Neural cell (in vitro differentiated cells): ENCODE results near the gene VSIG2. TPM values are rescaled to one million over a fixed set of nuclear protein-coding genes. Genes with fewer than 3 reads are reported as not detected.

Source experiments
- H2AFZ ChIP-seq: fragments of 200-600, 300-800 bp; sonication (generic), shearing (Covaris generic); 2 replicates; pipeline ENCODE4 v1.6.0; 2014; ENCODE audit warnings: low read depth, mild to moderate bottlenecking, antibody characterized with exemption, low read length, moderate library complexity
- H3F3A ChIP-seq: fragments of 200-600 bp; shearing (Covaris generic); 2 replicates; pipeline ENCODE4 v1.6.1; 2016; ENCODE audit warnings: mild to moderate bottlenecking, moderate library complexity, mixed read lengths, antibody characterized with exemption, low read length; ENCODE audit not compliant: insufficient read depth, poor library complexity, severe bottlenecking
- H3K27ac ChIP-seq: fragments of 200-600, 300-800 bp; sonication (generic), shearing (Covaris generic); 2 replicates; pipeline ENCODE4 v1.5.1; 2014; ENCODE audit warnings: mild to moderate bottlenecking, low read length, moderate library complexity
- H3K27me3 ChIP-seq: fragments of 300-800, 200-600 bp; sonication (generic), shearing (Covaris generic); 2 replicates; pipeline ENCODE4 v1.6.0; 2014; ENCODE audit warnings: mild to moderate bottlenecking, low read depth, low read length, moderate library complexity; ENCODE audit not compliant: insufficient read depth
- H3K36me3 ChIP-seq: fragments of 300-800, 200-600 bp; sonication (generic), shearing (Covaris generic); 2 replicates; pipeline ENCODE4 v1.5.1; 2014; ENCODE audit warnings: mild to moderate bottlenecking, antibody characterized with exemption, low read length, moderate library complexity; ENCODE audit not compliant: insufficient read depth
- H3K4me2 ChIP-seq: fragments of 300-800, 200-600 bp; sonication (generic), shearing (Covaris generic); 2 replicates; pipeline ENCODE4 v1.6.0; 2014; ENCODE audit warnings: mild to moderate bottlenecking, low read length
- H3K4me3 ChIP-seq: fragments of 300-800, 200-600 bp; sonication (generic), shearing (Covaris generic); 2 replicates; pipeline ENCODE4 v1.5.1; 2014; ENCODE audit warnings: mild to moderate bottlenecking, low read length, moderate library complexity
- H3K79me2 ChIP-seq: fragments of 200-600 bp; shearing (Covaris generic); replicated peaks from 2 replicates; pipeline ENCODE4 v1.6.0; 2014; ENCODE audit warnings: mild to moderate bottlenecking, low read length, moderate library complexity; ENCODE audit not compliant: insufficient read depth
- H3K9ac ChIP-seq: fragments of 300-800, 200-600 bp; sonication (generic), shearing (Covaris generic); 2 replicates; pipeline ENCODE4 v1.6.1; 2016; ENCODE audit warnings: mild to moderate bottlenecking, low read length, mixed read lengths
- H3K9me2 ChIP-seq: fragments of 200-600 bp; shearing (Covaris generic); 2 replicates; pipeline ENCODE4 v1.6.1; 2016; ENCODE audit warnings: mild to moderate bottlenecking, low read length, mixed read lengths; ENCODE audit not compliant: insufficient read depth
- H3K9me3 ChIP-seq: fragments of 200-600, 300-800 bp; sonication (generic), shearing (Covaris generic); 2 replicates; pipeline ENCODE4 v1.6.1; 2016; ENCODE audit warnings: mild to moderate bottlenecking, mixed run types, low read length, moderate library complexity, mixed read lengths
- H4K20me1 ChIP-seq: fragments of 200-600 bp; shearing (Covaris generic); 2 replicates; pipeline ENCODE4 v1.6.1; 2016; ENCODE audit warnings: mild to moderate bottlenecking, mixed run types; ENCODE audit not compliant: insufficient read depth
- EP300 ChIP-seq: fragments of 450-650 bp; conservative IDR thresholded peaks from 2 replicates; pipeline ENCODE4 v1.6.1; 2014; ENCODE audit warnings: antibody characterized with exemption, mild to moderate bottlenecking, moderate library complexity; ENCODE audit not compliant: poor library complexity, severe bottlenecking
- EZH2 ChIP-seq: fragments of 200-600, 300-800 bp; shearing (Covaris generic), sonication (generic); IDR thresholded peaks from 2 replicates; pipeline ENCODE4 v1.6.1; 2014; ENCODE audit warnings: antibody characterized with exemption, low read length, borderline replicate concordance, mild to moderate bottlenecking; ENCODE audit not compliant: insufficient read depth, poor library complexity, severe bottlenecking
- MXI1 ChIP-seq: fragments of 450-650 bp; conservative IDR thresholded peaks from 2 replicates; pipeline ENCODE4 v1.6.1; 2014; ENCODE audit warnings: antibody characterized with exemption, mild to moderate bottlenecking; ENCODE audit not compliant: poor library complexity, severe bottlenecking
- POLR2AphosphoS5 ChIP-seq: IDR thresholded peaks from 2 replicates; pipeline ENCODE4 v1.6.1; 2012
- RAD21 ChIP-seq: fragments of 450-650 bp; conservative IDR thresholded peaks from 2 replicates; pipeline ENCODE4 v1.6.1; 2014; ENCODE audit warnings: antibody characterized with exemption, mild to moderate bottlenecking, moderate library complexity
- SMC3 ChIP-seq: fragments of 450-650 bp; conservative IDR thresholded peaks from 2 replicates; pipeline ENCODE4 v1.6.1; 2014; ENCODE audit warnings: antibody characterized with exemption, mild to moderate bottlenecking, moderate library complexity; ENCODE audit not compliant: poor library complexity
- TAF1 ChIP-seq: IDR thresholded peaks from 2 replicates; pipeline ENCODE4 v1.6.1; 2012; ENCODE audit warnings: low read depth
- polyA plus RNA-seq: library from polyadenylated mRNA; depleted of rRNA; stranded (reverse); fragments of >200 nt; gene quantifications from 2 replicates; pipeline ENCODE4 v1.2.3, GENCODE V29; 2014
- TF ChIP-seq, protein P1 (sequence below): fragments of 450-650 bp; IDR thresholded peaks from 2 replicates; pipeline ENCODE4 v1.5.1; 2014; ENCODE audit warnings: antibody characterized with exemption, mild to moderate bottlenecking, moderate library complexity; ENCODE audit not compliant: poor library complexity, severe bottlenecking
- TF ChIP-seq, protein P2 (sequence below): IDR thresholded peaks from 2 replicates; pipeline ENCODE4 v1.6.1; 2012; ENCODE audit warnings: borderline replicate concordance

The VSIG2 gene
- polyA plus RNA-seq, 1 donor from 2014 or later: not detected

DNA sequence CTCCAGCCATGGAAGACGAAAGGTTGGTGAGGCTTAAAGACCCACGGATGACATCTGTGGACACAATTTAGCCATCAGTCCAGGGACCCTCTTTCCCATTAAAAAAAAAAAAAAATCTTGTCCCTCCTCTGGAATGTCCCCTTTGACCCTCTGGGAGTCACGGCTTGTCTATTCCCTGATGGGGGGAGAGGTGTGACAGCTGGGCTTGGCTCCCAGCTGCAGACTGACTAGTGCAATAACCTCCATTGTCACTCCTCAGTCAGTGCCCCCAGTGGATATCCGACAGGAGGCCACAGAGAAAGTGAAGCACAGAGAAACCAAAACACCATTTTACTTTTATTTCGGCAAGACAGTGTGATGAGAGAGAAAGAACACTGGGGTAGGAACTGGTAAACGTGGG is 2.7 kb upstream of the VSIG2 start:
- Histone ChIP-seq H3K4me3 (no peak overlapping the region), H3K9me3 (no peaks in the 10 kb centered on the region), H3K36me3 (no peaks in the 10 kb centered on the region), H3F3A (no peaks in the 10 kb centered on the region), H2AFZ (no peak overlapping the region), H3K27me3 (peaks cover 97% of the 10 kb centered on the region), H3K4me2 (no peak overlapping the region), H3K27ac (no peak overlapping the region), H3K9ac (no peak overlapping the region), H4K20me1 (no peaks in the 10 kb centered on the region), H3K79me2 (no peaks in the 10 kb centered on the region), H3K9me2 (no peaks in the 10 kb centered on the region)
- no peak for TF ChIP-seq RAD21
- TF ChIP-seq SMC3: no peak
- no peak for TF ChIP-seq POLR2AphosphoS5
- TF ChIP-seq, protein P1, sequence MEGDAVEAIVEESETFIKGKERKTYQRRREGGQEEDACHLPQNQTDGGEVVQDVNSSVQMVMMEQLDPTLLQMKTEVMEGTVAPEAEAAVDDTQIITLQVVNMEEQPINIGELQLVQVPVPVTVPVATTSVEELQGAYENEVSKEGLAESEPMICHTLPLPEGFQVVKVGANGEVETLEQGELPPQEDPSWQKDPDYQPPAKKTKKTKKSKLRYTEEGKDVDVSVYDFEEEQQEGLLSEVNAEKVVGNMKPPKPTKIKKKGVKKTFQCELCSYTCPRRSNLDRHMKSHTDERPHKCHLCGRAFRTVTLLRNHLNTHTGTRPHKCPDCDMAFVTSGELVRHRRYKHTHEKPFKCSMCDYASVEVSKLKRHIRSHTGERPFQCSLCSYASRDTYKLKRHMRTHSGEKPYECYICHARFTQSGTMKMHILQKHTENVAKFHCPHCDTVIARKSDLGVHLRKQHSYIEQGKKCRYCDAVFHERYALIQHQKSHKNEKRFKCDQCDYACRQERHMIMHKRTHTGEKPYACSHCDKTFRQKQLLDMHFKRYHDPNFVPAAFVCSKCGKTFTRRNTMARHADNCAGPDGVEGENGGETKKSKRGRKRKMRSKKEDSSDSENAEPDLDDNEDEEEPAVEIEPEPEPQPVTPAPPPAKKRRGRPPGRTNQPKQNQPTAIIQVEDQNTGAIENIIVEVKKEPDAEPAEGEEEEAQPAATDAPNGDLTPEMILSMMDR: no peak
- TF ChIP-seq MXI1: no peak
- TF ChIP-seq EZH2: no peak
- TF ChIP-seq TAF1: no peak
- TF ChIP-seq, protein P2, sequence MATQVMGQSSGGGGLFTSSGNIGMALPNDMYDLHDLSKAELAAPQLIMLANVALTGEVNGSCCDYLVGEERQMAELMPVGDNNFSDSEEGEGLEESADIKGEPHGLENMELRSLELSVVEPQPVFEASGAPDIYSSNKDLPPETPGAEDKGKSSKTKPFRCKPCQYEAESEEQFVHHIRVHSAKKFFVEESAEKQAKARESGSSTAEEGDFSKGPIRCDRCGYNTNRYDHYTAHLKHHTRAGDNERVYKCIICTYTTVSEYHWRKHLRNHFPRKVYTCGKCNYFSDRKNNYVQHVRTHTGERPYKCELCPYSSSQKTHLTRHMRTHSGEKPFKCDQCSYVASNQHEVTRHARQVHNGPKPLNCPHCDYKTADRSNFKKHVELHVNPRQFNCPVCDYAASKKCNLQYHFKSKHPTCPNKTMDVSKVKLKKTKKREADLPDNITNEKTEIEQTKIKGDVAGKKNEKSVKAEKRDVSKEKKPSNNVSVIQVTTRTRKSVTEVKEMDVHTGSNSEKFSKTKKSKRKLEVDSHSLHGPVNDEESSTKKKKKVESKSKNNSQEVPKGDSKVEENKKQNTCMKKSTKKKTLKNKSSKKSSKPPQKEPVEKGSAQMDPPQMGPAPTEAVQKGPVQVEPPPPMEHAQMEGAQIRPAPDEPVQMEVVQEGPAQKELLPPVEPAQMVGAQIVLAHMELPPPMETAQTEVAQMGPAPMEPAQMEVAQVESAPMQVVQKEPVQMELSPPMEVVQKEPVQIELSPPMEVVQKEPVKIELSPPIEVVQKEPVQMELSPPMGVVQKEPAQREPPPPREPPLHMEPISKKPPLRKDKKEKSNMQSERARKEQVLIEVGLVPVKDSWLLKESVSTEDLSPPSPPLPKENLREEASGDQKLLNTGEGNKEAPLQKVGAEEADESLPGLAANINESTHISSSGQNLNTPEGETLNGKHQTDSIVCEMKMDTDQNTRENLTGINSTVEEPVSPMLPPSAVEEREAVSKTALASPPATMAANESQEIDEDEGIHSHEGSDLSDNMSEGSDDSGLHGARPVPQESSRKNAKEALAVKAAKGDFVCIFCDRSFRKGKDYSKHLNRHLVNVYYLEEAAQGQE: no peak
- no peak for TF ChIP-seq EP300

DNA sequence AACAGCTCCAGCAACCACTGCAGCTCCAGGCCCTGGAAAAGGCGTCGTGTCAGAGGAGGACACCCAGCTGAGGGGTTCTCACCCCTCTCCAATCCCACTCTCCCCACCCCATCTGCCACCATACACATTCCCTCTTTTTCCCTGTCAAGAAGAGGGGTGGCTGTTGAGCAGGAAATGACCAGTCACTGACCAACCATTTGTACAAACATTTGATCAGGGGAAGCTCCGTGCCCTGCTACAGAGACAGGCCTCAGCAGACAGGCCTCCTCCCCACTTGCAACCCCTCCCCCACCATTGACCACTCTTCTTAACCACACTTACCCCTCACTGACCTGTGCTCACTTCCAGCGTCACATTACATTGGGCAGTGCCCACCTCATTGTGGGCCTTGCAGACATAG is 2.3 kb upstream of the VSIG2 start:
- H2AFZ ChIP-seq: no peak overlapping the region

More for the DNA sequence above, 2.3 kb upstream of the VSIG2 start:
- no peak overlapping the region for H3K27ac ChIP-seq
- no peak for TF ChIP-seq EP300
- no peak for TF ChIP-seq POLR2AphosphoS5
- TF ChIP-seq, protein P1: no peak
- no peak for TF ChIP-seq RAD21
- no peak for TF ChIP-seq TAF1
- TF ChIP-seq MXI1: no peak
- TF ChIP-seq SMC3: no peak
- TF ChIP-seq, protein P2: no peak
- no peak for TF ChIP-seq EZH2
- no peak overlapping the region for H3K9ac ChIP-seq
- H3K4me2 ChIP-seq: no peak overlapping the region
- no peaks in the 10 kb centered on the region for H4K20me1 ChIP-seq
- no peaks in the 10 kb centered on the region for H3K36me3 ChIP-seq
- no peaks in the 10 kb centered on the region for H3F3A ChIP-seq
- H3K4me3 ChIP-seq: no peak overlapping the region
- H3K9me3 ChIP-seq: no peaks in the 10 kb centered on the region
- H3K9me2 ChIP-seq: no peaks in the 10 kb centered on the region
- peaks cover 97% of the 10 kb centered on the region for H3K27me3 ChIP-seq
- H3K79me2 ChIP-seq: no peaks in the 10 kb centered on the region
